ENCODE data around the gene AFF3. TPM values are rescaled to one million over a fixed set of nuclear protein-coding genes. Genes with fewer than 3 reads are reported as not detected.

The AFF3 gene
- total RNA-seq, 4 donors from 2014 or later = 9.0 to 20.2 (median 14.5) TPM

- in situ Hi-C loops (cut with MboI; ENCODE audit: low pct_ligation_motif_present in 1 of 4, low pct_unique_long_range_greater_than_20kb in 1 of 4, low sequenced_read_pairs in 3 of 4) = no loop called here
These were observed 305.4 kb downstream of the AFF3 start for GRCh38 chr2:99836690-99837605.

GRCh38 chr2:99834426-99834825 lies 308.0 kb downstream of the AFF3 start:
- DNase-seq = no peak
- WGBS, 2 donors (ENCODE audit: low coverage in 1 of 2) = 69 to 75% methylated on average over 6 of the region's 6 CpGs
- H3K27me3 ChIP-seq = no peaks in the 10 kb centered on the region
- no peak overlapping the region for H3K4me3 ChIP-seq
- TF ChIP-seq POLR2A (IDR thresholded peaks at IDR 0.05) (no peak), EP300 (IDR thresholded peaks at IDR 0.05; ENCODE audit: low read depth) (no peak), POLR2AphosphoS5 (IDR thresholded peaks at IDR 0.05) (no peak)
- TF ChIP-seq, protein P1, sequence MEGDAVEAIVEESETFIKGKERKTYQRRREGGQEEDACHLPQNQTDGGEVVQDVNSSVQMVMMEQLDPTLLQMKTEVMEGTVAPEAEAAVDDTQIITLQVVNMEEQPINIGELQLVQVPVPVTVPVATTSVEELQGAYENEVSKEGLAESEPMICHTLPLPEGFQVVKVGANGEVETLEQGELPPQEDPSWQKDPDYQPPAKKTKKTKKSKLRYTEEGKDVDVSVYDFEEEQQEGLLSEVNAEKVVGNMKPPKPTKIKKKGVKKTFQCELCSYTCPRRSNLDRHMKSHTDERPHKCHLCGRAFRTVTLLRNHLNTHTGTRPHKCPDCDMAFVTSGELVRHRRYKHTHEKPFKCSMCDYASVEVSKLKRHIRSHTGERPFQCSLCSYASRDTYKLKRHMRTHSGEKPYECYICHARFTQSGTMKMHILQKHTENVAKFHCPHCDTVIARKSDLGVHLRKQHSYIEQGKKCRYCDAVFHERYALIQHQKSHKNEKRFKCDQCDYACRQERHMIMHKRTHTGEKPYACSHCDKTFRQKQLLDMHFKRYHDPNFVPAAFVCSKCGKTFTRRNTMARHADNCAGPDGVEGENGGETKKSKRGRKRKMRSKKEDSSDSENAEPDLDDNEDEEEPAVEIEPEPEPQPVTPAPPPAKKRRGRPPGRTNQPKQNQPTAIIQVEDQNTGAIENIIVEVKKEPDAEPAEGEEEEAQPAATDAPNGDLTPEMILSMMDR (IDR thresholded peaks at IDR 0.05) = no peak
- in situ Hi-C loops (cut with MboI; ENCODE audit: low pct_ligation_motif_present in 1 of 4, low pct_unique_long_range_greater_than_20kb in 1 of 4, low sequenced_read_pairs in 3 of 4) (no loop called here), intact Hi-C loops (cut with DNase I; ENCODE audit: low total_unique reads) (no loop called here)
- no peak overlapping the region for H3K27ac ChIP-seq
- no peaks in the 10 kb centered on the region for H3K4me1 ChIP-seq
- H3K9me3 ChIP-seq = no peaks in the 10 kb centered on the region
- H3K36me3 ChIP-seq = no peaks in the 10 kb centered on the region

More at GRCh38 chr2:99836690-99837605, 305.4 kb downstream of the AFF3 start:
- no peak overlapping the region for H3K27ac ChIP-seq
- WGBS, 2 donors (ENCODE audit: low coverage in 1 of 2) = 71 to 79% methylated on average over 6 of the region's 6 CpGs
- intact Hi-C loops (cut with DNase I; ENCODE audit: low total_unique reads) = no loop called here
- no peak for TF ChIP-seq EP300 (IDR thresholded peaks at IDR 0.05; ENCODE audit: low read depth)
- no peak for TF ChIP-seq POLR2AphosphoS5 (IDR thresholded peaks at IDR 0.05)
- no peak for TF ChIP-seq POLR2A (IDR thresholded peaks at IDR 0.05)
- TF ChIP-seq, protein P1 (IDR thresholded peaks at IDR 0.05) = no peak
- H3K9me3 ChIP-seq = no peaks in the 10 kb centered on the region
- no peaks in the 10 kb centered on the region for H3K27me3 ChIP-seq
- no peaks in the 10 kb centered on the region for H3K4me1 ChIP-seq
- DNase-seq = no peak
- no peaks in the 10 kb centered on the region for H3K36me3 ChIP-seq
- no peak overlapping the region for H3K4me3 ChIP-seq

DNA sequence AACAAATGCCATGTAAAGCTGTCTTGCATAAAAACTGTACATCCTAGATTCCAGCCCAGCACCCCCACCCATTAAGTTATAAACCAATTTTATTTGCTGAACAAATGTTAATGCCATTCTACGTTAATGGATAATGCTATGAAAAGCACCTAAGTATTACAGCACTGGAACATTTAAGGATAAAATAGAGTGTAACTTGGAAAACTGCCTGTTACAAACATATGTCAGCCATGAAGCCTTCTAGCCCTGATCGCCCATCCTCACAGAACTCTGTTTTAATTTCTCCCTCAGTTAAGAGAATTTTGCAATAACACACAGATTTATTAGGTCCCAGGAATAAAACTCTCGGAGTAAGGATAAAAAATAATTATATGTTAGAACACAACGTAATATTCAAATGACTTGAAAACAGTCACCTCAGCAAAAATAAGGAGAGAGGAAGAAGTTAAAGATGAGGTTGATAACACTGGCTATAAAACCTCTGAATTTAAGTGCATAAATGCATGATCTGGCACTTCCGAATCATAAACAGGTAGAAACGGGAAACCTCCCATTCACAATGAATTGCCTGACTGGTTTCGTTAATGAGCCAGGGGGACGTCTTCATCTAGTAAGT lies 308.7 kb downstream of the AFF3 start:
- DNase-seq = no peak
- intact Hi-C loops (cut with DNase I; ENCODE audit: low total_unique reads) = no loop called here
- no peaks in the 10 kb centered on the region for H3K27me3 ChIP-seq
- no peak for TF ChIP-seq POLR2A (IDR thresholded peaks at IDR 0.05)
- no peak for TF ChIP-seq EP300 (IDR thresholded peaks at IDR 0.05; ENCODE audit: low read depth)
- TF ChIP-seq POLR2AphosphoS5 (IDR thresholded peaks at IDR 0.05) = no peak
- TF ChIP-seq, protein P1 (IDR thresholded peaks at IDR 0.05) = no peak
- no peaks in the 10 kb centered on the region for H3K4me1 ChIP-seq
- no peaks in the 10 kb centered on the region for H3K36me3 ChIP-seq
- H3K9me3 ChIP-seq = no peaks in the 10 kb centered on the region
- in situ Hi-C loops (cut with MboI; ENCODE audit: low pct_ligation_motif_present in 1 of 4, low pct_unique_long_range_greater_than_20kb in 1 of 4, low sequenced_read_pairs in 3 of 4) = no loop called here
- WGBS, 2 donors (ENCODE audit: low coverage in 1 of 2) = 74% methylated on average over 8 of the region's 8 CpGs
- no peak overlapping the region for H3K4me3 ChIP-seq
- H3K27ac ChIP-seq = no peak overlapping the region

DNA sequence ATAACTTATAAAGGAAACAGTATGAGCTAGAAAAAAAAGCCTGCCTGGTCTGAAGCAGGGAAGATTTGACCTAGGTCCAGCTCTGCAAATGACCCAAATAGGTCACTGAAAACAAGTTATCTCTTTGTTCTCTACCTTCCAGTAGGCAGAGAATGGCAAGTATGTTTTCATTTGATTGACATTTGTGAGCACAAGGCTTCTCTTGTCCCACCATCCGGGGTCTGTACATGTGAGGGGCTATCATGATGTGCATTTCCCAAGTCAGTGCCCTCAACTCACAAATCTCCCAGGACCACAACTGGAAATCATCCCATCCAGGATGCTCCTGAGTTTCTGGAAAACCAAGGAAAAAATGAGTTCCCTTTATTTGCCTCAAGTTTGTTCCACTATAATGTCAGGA lies 309.5 kb downstream of the AFF3 start:
- in situ Hi-C loops (cut with MboI; ENCODE audit: low pct_ligation_motif_present in 1 of 4, low pct_unique_long_range_greater_than_20kb in 1 of 4, low sequenced_read_pairs in 3 of 4) (no loop called here), intact Hi-C loops (cut with DNase I; ENCODE audit: low total_unique reads) (no loop called here)
- Histone ChIP-seq H3K9me3 (no peaks in the 10 kb centered on the region), H3K27ac (no peak overlapping the region), H3K27me3 (no peaks in the 10 kb centered on the region), H3K36me3 (no peaks in the 10 kb centered on the region), H3K4me1 (no peaks in the 10 kb centered on the region), H3K4me3 (no peak overlapping the region)
- 79% methylated on average over 1 of the region's 1 CpG; no CpG with 5 or more reads in 1 of the 2 donors for WGBS, 2 donors (ENCODE audit: low coverage in 1 of 2)
- DNase-seq = no peak
- TF ChIP-seq POLR2AphosphoS5 (IDR thresholded peaks at IDR 0.05) (no peak), POLR2A (IDR thresholded peaks at IDR 0.05) (no peak)
